Fibroblast of pulmonary artery (primary cell): ENCODE measurements around the gene SUGT1.

Source experiments
- DNase-seq: peaks from one replicate; pipeline ENCODE4 v3.0.0-alpha.2; 2010; ENCODE audit warnings: low read depth
- H3K4me3 ChIP-seq: replicated peaks from 2 replicates; pipeline ENCODE4 v1.5.1; 2011; ENCODE audit warnings: low read depth, mild to moderate bottlenecking, control low read depth, low read length, moderate library complexity
- CTCF ChIP-seq: IDR thresholded peaks from 2 replicates; pipeline ENCODE4 v1.5.1; 2011; ENCODE audit warnings: mild to moderate bottlenecking, control low read depth, low read length, inconsistent platforms; ENCODE audit errors: missing control alignments

Gene SUGT1

GRCh38 chr13:52749419-52749818 is 96.8 kb downstream of the SUGT1 start:
- TF ChIP-seq CTCF = no peak
- no peak overlapping the region for H3K4me3 ChIP-seq
- no peak for DNase-seq
